Suprapubic skin (tissue), 4 donors: ENCODE results near the gene KCTD10. TPM values are rescaled to one million over a fixed set of nuclear protein-coding genes. Genes with fewer than 3 reads are reported as not detected.
"Not testable (repeated sequence)": the region's sequence is repeated elsewhere in the genome, so short reads cannot be mapped to it uniquely, and the experiment has no call there.

Source experiments
- DNase-seq, 2 donors: peaks; one replicate each; pipeline ENCODE4 v3.0.0-alpha.2; 2019; ENCODE audit warnings: low spot score in 2 of 2
- H3K27ac ChIP-seq: fragments of 200-600 bp; sonication (generic); one replicate; pipeline ENCODE4 v1.5.1; 2019
- H3K27me3 ChIP-seq: fragments of 200-600 bp; sonication (generic); one replicate; pipeline ENCODE4 v1.5.1; 2019
- H3K36me3 ChIP-seq: fragments of 200-600 bp; sonication (generic); one replicate; pipeline ENCODE4 v1.5.1; 2019
- H3K4me1 ChIP-seq: fragments of 200-600 bp; sonication (generic); one replicate; pipeline ENCODE4 v1.5.1; 2019
- H3K4me3 ChIP-seq: fragments of 200-600 bp; sonication (generic); one replicate; pipeline ENCODE4 v1.5.1; 2019; ENCODE audit warnings: mild to moderate bottlenecking
- H3K9me3 ChIP-seq: fragments of 200-600 bp; sonication (generic); one replicate; pipeline ENCODE4 v1.5.1; 2019
- CTCF ChIP-seq, 2 donors: fragments of 200-600 bp in 1 of 2; fragments of 450-650 bp in 1 of 2; sonication (generic) in 1 of 2; IDR thresholded peaks; one replicate each; pipeline ENCODE4 v1.5.1; 2016 to 2019; ENCODE audit warnings: antibody characterized with exemption in 2 of 2, mild to moderate bottlenecking in 1 of 2, moderate library complexity in 1 of 2
- EP300 ChIP-seq: sonication (generic); formaldehyde crosslinking; IDR thresholded peaks from one replicate; pipeline ENCODE4 v1.6.1; 2017; ENCODE audit warnings: antibody characterized with exemption
- POLR2A ChIP-seq, 2 donors: fragments of 450-650 bp; IDR thresholded peaks; one replicate each; pipeline ENCODE4 v1.6.1; 2017; ENCODE audit warnings: antibody characterized with exemption in 2 of 2, mild to moderate bottlenecking in 2 of 2, moderate library complexity in 2 of 2
- POLR2AphosphoS5 ChIP-seq, 3 donors: sonication (generic); formaldehyde crosslinking; IDR thresholded peaks; one replicate each; pipeline ENCODE4 v1.6.1; 2017; ENCODE audit warnings: antibody characterized with exemption in 3 of 3
- WGBS: methylation state at CpG from one replicate; pipeline ENCODE4 v1.1.5; 2018; 5-methylcytosine and 5-hydroxymethylcytosine counted together
- total RNA-seq, 4 donors: library from RNA; depleted of rRNA; stranded (reverse); fragments of >200 nt; gene quantifications; one replicate each; pipeline ENCODE4 v1.1.0, GENCODE V29; 2016

Gene KCTD10
- total RNA-seq, 4 donors from 2014 or later = 34.7 to 56.3 (median 41.7) TPM

GRCh38 chr12:109477963-109478315 lies 839 bp upstream of the KCTD10 start:
- Histone ChIP-seq H3K36me3 (no peaks in the 10 kb centered on the region), H3K27ac (peak overlapping the region; percentile 99), H3K4me3 (peak overlapping the region; percentile 99), H3K27me3 (no peaks in the 10 kb centered on the region), H3K9me3 (no peaks in the 10 kb centered on the region), H3K4me1 (peaks cover 44% of the 10 kb centered on the region)
- TF ChIP-seq POLR2AphosphoS5 (IDR thresholded peaks at IDR 0.05) (no peak), POLR2A (IDR thresholded peaks at IDR 0.05) (no peak), CTCF (IDR thresholded peaks at IDR 0.05) (no peak)
- 2% methylated on average over 9 of the region's 9 CpGs for WGBS
- no peak for DNase-seq

GRCh38 chr12:109476807-109477184 lies 304 bp downstream of the KCTD10 start:
- Histone ChIP-seq H3K4me1 (peaks cover 47% of the 10 kb centered on the region), H3K27me3 (no peaks in the 10 kb centered on the region), H3K36me3 (no peaks in the 10 kb centered on the region), H3K4me3 (peak overlapping the region; percentile 99), H3K27ac (peak overlapping the region; percentile 99), H3K9me3 (no peaks in the 10 kb centered on the region)
- DNase-seq = no peak
- TF ChIP-seq POLR2A (IDR thresholded peaks at IDR 0.05) = no peak
- no peak for TF ChIP-seq EP300
- TF ChIP-seq POLR2AphosphoS5 (IDR thresholded peaks at IDR 0.05) = no peak
- TF ChIP-seq CTCF (IDR thresholded peaks at IDR 0.05) = no peak
- under 1% methylated on average over 11 of the region's 11 CpGs for WGBS

- Histone ChIP-seq H3K27me3 (no peaks in the 10 kb centered on the region), H3K36me3 (peaks cover under 1% of the 10 kb centered on the region), H3K9me3 (no peaks in the 10 kb centered on the region), H3K27ac (peak overlapping the region; percentile 99), H3K4me3 (peak overlapping the region; percentile 99), H3K4me1 (peaks cover 47% of the 10 kb centered on the region)
- DNase-seq = no peak
- 14% methylated on average over 19 of the region's 19 CpGs for WGBS
- TF ChIP-seq EP300 (no peak), CTCF (IDR thresholded peaks at IDR 0.05) (no peak), POLR2AphosphoS5 (IDR thresholded peaks at IDR 0.05) (no peak), POLR2A (IDR thresholded peaks at IDR 0.05) (no peak)
Observed at GRCh38 chr12:109475993-109476806, 900 bp downstream of the KCTD10 start.

DNA sequence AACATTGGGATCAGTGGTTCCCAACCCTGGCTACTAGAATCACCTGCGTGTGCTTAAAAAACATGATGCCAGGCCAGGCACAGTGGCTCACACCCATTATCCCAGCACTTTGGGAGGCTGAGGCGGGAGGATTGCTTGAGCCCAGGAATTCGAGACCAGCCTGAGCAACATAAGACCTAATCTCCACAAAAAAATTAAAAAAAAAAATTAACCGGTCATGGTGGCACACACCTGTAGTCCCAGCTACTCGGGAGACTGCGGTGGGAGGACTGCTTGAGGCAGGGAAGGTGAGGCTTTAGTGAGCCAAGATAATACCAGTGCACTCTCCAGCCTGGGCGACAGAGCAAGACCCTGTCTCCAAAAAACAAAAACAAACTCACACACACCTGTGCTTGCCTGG lies 2.0 kb downstream of the KCTD10 start:
- Histone ChIP-seq H3K27ac (no peak overlapping the region), H3K27me3 (no peaks in the 10 kb centered on the region), H3K9me3 (no peaks in the 10 kb centered on the region), H3K4me3 (no peak overlapping the region), H3K4me1 (peaks cover 55% of the 10 kb centered on the region), H3K36me3 (peaks cover 6% of the 10 kb centered on the region)
- TF ChIP-seq POLR2AphosphoS5 (IDR thresholded peaks at IDR 0.05) (no peak), POLR2A (IDR thresholded peaks at IDR 0.05) (no peak), CTCF (IDR thresholded peaks at IDR 0.05) (no peak), EP300 (no peak)
- no peak for DNase-seq
- 98% methylated on average over 7 of the region's 7 CpGs for WGBS

DNA sequence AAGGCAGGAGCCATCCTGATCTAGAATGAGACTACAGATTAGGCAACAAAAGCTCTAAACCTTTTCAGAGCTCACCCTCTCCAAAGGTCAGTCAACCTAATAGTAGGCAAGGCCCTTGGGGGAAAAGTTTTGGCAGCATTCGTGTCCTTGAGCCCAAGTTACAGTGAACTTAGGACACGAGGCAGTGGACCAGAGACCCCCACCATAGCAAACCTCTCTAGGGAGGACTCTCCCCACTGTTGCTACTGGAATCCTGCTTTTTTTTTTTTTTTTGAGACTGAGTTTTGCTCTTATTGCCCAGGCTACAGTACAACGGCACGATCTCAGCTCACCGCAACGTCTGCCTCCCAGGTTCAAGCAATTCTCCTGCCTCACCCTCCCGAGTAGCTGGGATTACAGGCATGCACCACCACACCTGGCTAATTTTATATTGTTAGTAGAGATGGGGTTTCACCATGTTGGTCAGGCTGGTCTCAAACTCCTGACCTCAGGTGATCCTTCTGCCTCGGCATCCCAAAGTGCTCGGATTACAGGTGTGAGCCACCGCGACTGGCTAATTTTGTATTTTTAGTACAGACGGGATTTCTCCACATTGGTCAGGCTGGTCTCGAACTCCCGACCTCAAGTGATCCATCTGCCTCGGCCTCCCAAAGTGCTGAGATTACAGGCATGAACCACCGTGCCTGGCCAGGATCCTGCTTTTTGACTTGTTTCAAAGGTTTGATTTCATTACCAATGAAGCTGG lies 3.4 kb downstream of the KCTD10 start:
- not testable (repeated sequence) for DNase-seq, H3K27ac ChIP-seq, H3K9me3 ChIP-seq, H3K4me3 ChIP-seq, H3K27me3 ChIP-seq
- Histone ChIP-seq H3K4me1 (peaks cover 47% of the 10 kb centered on the region), H3K36me3 (peaks cover 19% of the 10 kb centered on the region)
- WGBS = 90% methylated on average over 16 of the region's 16 CpGs
